ENCODE measurements around the gene ANK2.

The ANK2 gene

GRCh38 chr4:113330200-113330599 is 280.7 kb downstream of the ANK2 start:
- in situ Hi-C loops (cut with MboI; ENCODE audit: low sequenced_read_pairs): no loop called here

- in situ Hi-C loops (cut with MboI; ENCODE audit: low sequenced_read_pairs): no loop called here
Observed at GRCh38 chr4:113331811-113332210, 282.4 kb downstream of the ANK2 start.

GRCh38 chr4:113332701-113333100 is 283.2 kb downstream of the ANK2 start:
- in situ Hi-C loops (cut with MboI; ENCODE audit: low sequenced_read_pairs): no loop called here

- in situ Hi-C loops (cut with MboI; ENCODE audit: low sequenced_read_pairs): no loop called here
Observed at GRCh38 chr4:113335746-113336145, 286.3 kb downstream of the ANK2 start.

GRCh38 chr4:113336556-113336955 is 287.1 kb downstream of the ANK2 start:
- in situ Hi-C loops (cut with MboI; ENCODE audit: low sequenced_read_pairs): no loop called here

GRCh38 chr4:113339430-113339813 is 290.0 kb downstream of the ANK2 start:
- in situ Hi-C loops (cut with MboI; ENCODE audit: low sequenced_read_pairs): no loop called here

GRCh38 chr4:113344100-113344499 is 294.6 kb downstream of the ANK2 start:
- in situ Hi-C loops (cut with MboI; ENCODE audit: low sequenced_read_pairs): no loop called here

GRCh38 chr4:113347245-113347644 is 297.8 kb downstream of the ANK2 start:
- in situ Hi-C loops (cut with MboI; ENCODE audit: low sequenced_read_pairs): no loop called here

- in situ Hi-C loops (cut with MboI; ENCODE audit: low sequenced_read_pairs): no loop called here
Observed at GRCh38 chr4:113349430-113349829, 300.0 kb downstream of the ANK2 start.

GRCh38 chr4:113350576-113350975 is 301.1 kb downstream of the ANK2 start:
- in situ Hi-C loops (cut with MboI; ENCODE audit: low sequenced_read_pairs): no loop called here

GRCh38 chr4:113355550-113356371 is 306.3 kb downstream of the ANK2 start:
- in situ Hi-C loops (cut with MboI; ENCODE audit: low sequenced_read_pairs): no loop called here

GRCh38 chr4:113356453-113356852 is 307.0 kb downstream of the ANK2 start:
- in situ Hi-C loops (cut with MboI; ENCODE audit: low sequenced_read_pairs): no loop called here

- in situ Hi-C loops (cut with MboI; ENCODE audit: low sequenced_read_pairs): no loop called here
Observed at GRCh38 chr4:113358784-113359183, 309.3 kb downstream of the ANK2 start.

- in situ Hi-C loops (cut with MboI; ENCODE audit: low sequenced_read_pairs): no loop called here
Observed at GRCh38 chr4:113365377-113365776, 315.9 kb downstream of the ANK2 start.

GRCh38 chr4:113368056-113368455 is 318.6 kb downstream of the ANK2 start:
- in situ Hi-C loops (cut with MboI; ENCODE audit: low sequenced_read_pairs): no loop called here

- in situ Hi-C loops (cut with MboI; ENCODE audit: low sequenced_read_pairs): no loop called here
Observed at GRCh38 chr4:113371111-113371510, 321.7 kb downstream of the ANK2 start.

- in situ Hi-C loops (cut with MboI; ENCODE audit: low sequenced_read_pairs): no loop called here
Observed at GRCh38 chr4:113375964-113376666, 326.7 kb downstream of the ANK2 start.

- in situ Hi-C loops (cut with MboI; ENCODE audit: low sequenced_read_pairs): no loop called here
Observed at GRCh38 chr4:113378836-113379235, 329.4 kb downstream of the ANK2 start.

- in situ Hi-C loops (cut with MboI; ENCODE audit: low sequenced_read_pairs): no loop called here
Observed at GRCh38 chr4:113382704-113383103, 333.3 kb downstream of the ANK2 start.

- in situ Hi-C loops (cut with MboI; ENCODE audit: low sequenced_read_pairs): no loop called here
Observed at GRCh38 chr4:113383111-113383785, 333.8 kb downstream of the ANK2 start.

- in situ Hi-C loops (cut with MboI; ENCODE audit: low sequenced_read_pairs): no loop called here
Observed at GRCh38 chr4:113384600-113384999, 335.1 kb downstream of the ANK2 start.

All from HL-60/S4 treated with retinoic acid at 250 ng/mL for 4 days and 3 days (cell line).